Activated gamma-delta T cell (primary cell): Measurements from ENCODE around the gene FAM171A1.

Source experiments
- DNase-seq: peaks from one replicate; lab custom pipeline; 2025; lab: John Stamatoyannopoulos, UW

Gene FAM171A1

GRCh38 chr10:15242261-15242840 lies 128.7 kb downstream of the FAM171A1 start:
- no peak for DNase-seq

GRCh38 chr10:15241306-15241705 lies 129.8 kb downstream of the FAM171A1 start:
- no peak for DNase-seq

DNA sequence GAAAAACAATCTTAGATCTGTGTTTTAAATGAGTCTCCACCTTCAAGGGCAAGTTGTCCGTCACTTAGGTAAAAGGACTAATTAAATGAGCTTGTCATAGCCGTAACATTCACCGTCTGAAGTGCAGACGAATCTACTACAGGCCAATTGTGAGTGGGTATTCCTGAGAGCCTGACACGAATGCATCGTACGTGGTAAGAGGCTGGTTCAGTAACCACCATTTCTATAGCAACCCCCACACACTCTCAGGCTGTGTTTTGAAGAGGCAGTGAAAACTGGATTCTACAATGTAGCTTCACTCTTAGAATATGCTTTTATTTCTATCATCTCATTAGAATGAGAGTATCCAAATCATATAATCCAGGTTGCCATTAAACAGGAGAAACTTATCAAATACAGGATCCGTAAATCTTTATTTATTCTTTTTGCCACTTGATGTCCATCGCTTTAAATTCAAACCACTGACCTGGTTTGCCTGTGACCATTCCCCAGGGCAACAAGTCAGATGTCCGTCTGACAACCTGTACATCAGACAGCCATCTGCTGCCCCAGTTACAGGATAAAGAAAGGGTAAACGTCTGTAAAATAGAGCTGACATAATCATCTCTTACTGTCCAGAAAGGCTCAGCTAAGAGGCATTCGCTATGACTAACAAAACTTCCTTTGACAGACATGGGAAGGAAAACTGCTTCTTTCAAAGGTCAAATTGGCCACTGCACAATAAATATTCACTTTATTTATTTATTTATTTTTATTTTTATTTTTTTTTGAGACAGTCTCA lies 132.3 kb downstream of the FAM171A1 start:
- DNase-seq: no peak

- no peak for DNase-seq
Measured at GRCh38 chr10:15237351-15237750, 133.7 kb downstream of the FAM171A1 start.

GRCh38 chr10:15236340-15236739 lies 134.7 kb downstream of the FAM171A1 start:
- DNase-seq: no peak

DNA sequence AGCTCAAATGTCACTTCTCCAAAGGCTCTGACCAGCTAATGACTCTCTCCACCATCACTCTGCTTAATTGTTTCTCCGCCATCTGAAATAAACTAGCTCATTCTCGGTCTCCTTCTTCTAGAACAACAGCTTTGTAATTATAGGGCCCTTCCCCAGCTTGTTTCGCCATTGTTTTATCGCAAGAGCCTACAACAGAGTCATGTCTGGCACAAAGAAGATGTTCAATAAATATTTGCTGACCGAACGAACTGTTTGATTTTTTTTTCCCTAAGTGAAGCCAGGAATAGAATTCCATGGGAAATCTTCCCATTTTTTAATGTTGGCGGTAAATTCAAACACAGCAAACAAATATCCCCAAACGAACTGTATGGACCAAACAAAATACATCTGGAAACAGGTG lies 138.8 kb downstream of the FAM171A1 start:
- DNase-seq: no peak

DNA sequence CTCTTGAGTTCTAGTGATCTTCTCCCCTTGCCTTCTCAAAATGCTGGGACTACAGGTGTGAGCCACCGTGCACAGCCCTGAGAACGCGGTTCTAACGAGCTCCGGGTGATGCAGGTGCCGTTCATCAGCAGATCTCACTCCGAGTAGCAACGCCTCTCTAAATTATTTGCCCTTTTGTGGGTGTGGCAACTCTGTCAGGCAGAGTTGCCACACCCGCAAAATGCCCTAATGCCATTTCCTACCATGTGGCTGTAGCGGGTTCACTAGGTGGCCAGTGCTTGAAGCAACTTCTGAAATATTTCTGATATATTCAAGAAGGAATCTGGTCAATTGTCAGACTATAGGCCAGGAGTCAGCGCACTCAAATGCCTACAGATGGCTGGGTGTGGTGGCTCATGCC lies 139.7 kb downstream of the FAM171A1 start:
- no peak for DNase-seq

- no peak for DNase-seq
Measured at GRCh38 chr10:15230257-15230656, 140.8 kb downstream of the FAM171A1 start.

GRCh38 chr10:15229268-15229667 lies 141.8 kb downstream of the FAM171A1 start:
- DNase-seq: no peak

GRCh38 chr10:15228426-15228825 lies 142.7 kb downstream of the FAM171A1 start:
- no peak for DNase-seq

DNA sequence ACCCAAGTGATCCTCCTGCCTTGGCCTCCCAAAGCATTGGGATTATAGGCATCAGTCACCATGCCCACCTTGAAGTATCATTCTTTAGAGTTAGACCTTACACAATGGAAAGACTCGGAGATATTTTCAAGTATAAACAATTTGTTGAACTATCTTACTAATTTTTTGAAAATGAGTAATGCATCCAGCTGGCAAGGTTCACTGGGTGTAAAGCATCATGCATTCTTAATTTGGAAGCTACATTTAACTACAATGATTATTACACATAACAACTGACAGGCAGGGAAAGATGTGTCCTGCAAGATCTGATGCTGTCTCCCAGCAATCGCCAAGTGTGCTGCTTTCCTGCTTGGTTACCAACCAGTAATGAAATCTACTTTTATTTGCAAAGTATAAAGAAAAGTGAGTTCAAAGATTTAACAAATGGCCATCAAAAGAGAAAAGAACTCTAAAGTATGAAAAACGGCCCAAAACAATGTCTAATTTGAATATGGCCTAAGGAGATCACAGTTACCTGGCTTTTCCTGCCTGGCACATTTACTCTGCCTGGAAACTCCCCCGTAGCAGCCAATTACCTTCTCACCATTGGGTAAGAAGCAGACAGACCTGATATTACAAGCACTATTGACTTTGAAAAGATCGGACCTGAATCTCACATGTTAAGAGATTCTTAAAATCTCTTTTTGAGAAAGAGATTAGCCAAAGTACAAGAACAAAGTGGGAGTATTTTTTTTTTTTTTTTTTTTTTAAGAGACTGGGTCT lies 143.3 kb downstream of the FAM171A1 start:
- DNase-seq: no peak

- DNase-seq: no peak
Measured at GRCh38 chr10:15225511-15225910, 145.6 kb downstream of the FAM171A1 start.

DNA sequence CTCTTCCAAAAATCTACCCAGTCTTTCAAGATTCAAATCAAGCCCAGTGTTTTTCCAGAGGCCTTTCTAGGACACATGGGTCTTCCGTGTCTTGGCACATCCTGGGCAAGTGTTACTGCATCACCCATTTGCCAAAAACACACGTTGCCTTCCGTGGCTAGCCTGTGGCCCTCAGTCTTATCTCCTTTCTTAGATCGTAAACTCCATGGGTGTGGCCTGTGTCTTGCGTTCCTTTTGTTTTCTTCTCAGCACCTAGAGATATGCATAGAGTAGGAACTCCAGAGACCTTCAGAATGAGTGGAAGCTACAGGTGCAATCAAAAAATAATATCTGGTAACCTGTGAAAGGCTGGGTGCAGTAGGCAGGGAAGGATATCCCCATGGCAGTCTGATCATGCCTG lies 146.1 kb downstream of the FAM171A1 start:
- DNase-seq: no peak

GRCh38 chr10:15223174-15223573 lies 147.9 kb downstream of the FAM171A1 start:
- DNase-seq: no peak

DNA sequence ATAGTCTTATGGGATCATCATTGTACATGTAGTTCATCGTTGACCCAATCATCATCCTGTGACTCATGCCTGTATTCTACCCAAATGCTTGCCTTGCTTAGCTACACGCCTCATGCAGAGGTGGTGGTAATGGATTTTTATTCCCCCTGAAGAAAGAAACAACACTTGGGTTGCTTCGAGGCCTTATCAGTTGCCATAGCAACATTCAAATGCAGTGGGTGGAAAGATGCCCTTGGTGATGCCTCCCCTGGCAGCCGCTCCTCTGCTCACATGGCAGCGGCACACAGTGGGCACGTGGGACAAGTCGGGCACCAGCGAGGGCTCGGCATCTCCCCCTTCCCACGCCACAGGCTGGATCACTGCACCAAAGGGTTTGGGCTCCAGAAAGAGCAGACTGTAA lies 148.6 kb downstream of the FAM171A1 start:
- no peak for DNase-seq

GRCh38 chr10:15220445-15220844 lies 150.6 kb downstream of the FAM171A1 start:
- DNase-seq: no peak

GRCh38 chr10:15216700-15217099 lies 154.4 kb downstream of the FAM171A1 start:
- DNase-seq: no peak

DNA sequence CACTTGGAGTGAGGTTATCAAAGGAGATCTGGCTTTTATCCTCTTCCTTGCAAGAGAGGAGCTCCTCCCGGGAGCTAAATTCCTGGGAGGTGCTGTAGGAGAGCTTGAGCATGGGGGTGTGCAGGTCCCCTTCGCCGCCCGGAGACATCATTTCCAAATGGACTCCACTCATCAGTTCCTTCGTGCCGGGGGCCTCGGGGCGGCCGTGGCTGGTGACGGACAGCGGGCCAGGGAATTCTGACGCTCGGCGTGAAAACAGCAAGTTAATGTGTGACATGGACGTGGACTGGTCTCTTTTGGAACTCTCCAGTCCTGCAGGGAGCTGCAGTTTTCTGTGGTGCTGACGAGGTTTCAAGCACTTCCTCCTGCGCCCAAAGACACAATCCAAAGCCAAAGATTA lies 156.9 kb downstream of the FAM171A1 start:
- no peak for DNase-seq

GRCh38 chr10:15213461-15213861 lies 157.6 kb downstream of the FAM171A1 start:
- DNase-seq: no peak

- no peak for DNase-seq
Measured at GRCh38 chr10:15211464-15211979, 159.6 kb downstream of the FAM171A1 start.

DNA sequence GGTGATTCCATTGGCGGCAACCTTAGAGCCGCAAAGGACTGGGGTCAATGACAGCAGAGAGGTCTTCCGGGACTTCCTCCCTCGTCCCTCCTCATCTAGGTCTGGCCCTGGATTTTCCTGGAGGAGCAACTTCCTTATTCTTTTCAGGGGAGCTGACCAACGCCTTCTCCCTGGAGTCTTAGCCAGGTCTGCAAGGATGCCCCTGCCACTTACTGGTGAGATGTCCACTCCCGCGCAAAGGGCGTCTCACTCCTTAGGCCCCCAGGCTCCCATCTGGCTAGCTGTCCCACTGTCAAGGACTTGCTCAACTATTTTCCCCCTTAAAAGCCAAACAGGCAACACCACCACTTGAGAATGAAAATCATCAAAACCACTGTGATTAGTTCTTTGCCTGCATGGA lies 160.6 kb downstream of the FAM171A1 start:
- DNase-seq: no peak

GRCh38 chr10:15209827-15210509 lies 161.1 kb downstream of the FAM171A1 start:
- no peak for DNase-seq
